Fibroblast of lung (primary cell): ENCODE data around the gene MLLT6. TPM values are rescaled to one million over a fixed set of nuclear protein-coding genes. Genes with fewer than 3 reads are reported as not detected.

Experiments
- DNase-seq, 2 donors: peaks; one replicate each; pipeline versions ENCODE4 v3.0.0 to v3.0.0-alpha.2; 2010; ENCODE audit warnings: low read depth in 2 of 2
- H2AFZ ChIP-seq: 2 replicates; pipeline ENCODE4 v1.5.1; 2012; ENCODE audit warnings: low read length, control low read depth, inconsistent platforms
- H3K27ac ChIP-seq: 2 replicates; pipeline ENCODE4 v1.5.1; 2011; ENCODE audit warnings: low read length, control low read depth; ENCODE audit not compliant: insufficient read depth
- H3K27me3 ChIP-seq: 2 replicates; pipeline ENCODE4 v1.5.1; 2011; ENCODE audit warnings: mild to moderate bottlenecking, low read length; ENCODE audit not compliant: control insufficient read depth, insufficient read depth
- H3K36me3 ChIP-seq: 2 replicates; pipeline ENCODE4 v1.5.1; 2011; ENCODE audit warnings: low read length; ENCODE audit not compliant: control insufficient read depth, insufficient read depth
- H3K4me1 ChIP-seq: 2 replicates; pipeline ENCODE4 v1.5.1; 2011; ENCODE audit warnings: low read length; ENCODE audit not compliant: control insufficient read depth, insufficient read depth; ENCODE audit errors: extremely low read depth
- H3K4me2 ChIP-seq: 2 replicates; pipeline ENCODE4 v1.5.1; 2011; ENCODE audit warnings: low read length, control low read depth; ENCODE audit not compliant: insufficient read depth; ENCODE audit errors: extremely low read depth
- H3K4me3 ChIP-seq, 4 experiments: fragments of 200-600 bp in 1 of 4; sonication (generic) in 1 of 4; replicated peaks in 1 of 4; 2 replicates each; pipeline ENCODE4 v1.5.1; 2011 to 2016; ENCODE audit warnings: low read length in 4 of 4, low read depth in 3 of 4, mild to moderate bottlenecking in 3 of 4, control low read depth in 2 of 4, inconsistent platforms in 1 of 4, mixed read lengths in 1 of 4; ENCODE audit not compliant: insufficient read depth in 1 of 4; ENCODE audit errors: control extremely low read depth in 1 of 4
- H3K79me2 ChIP-seq: 2 replicates; pipeline ENCODE4 v1.5.1; 2012; ENCODE audit warnings: mild to moderate bottlenecking, low read length, inconsistent platforms; ENCODE audit not compliant: control insufficient read depth, insufficient read depth
- H3K9ac ChIP-seq: 2 replicates; pipeline ENCODE4 v1.5.1; 2011; ENCODE audit warnings: mild to moderate bottlenecking, low read length, control low read depth; ENCODE audit not compliant: insufficient read depth
- H3K9me3 ChIP-seq: 2 replicates; pipeline ENCODE4 v1.5.1; 2012; ENCODE audit warnings: low read depth, low read length; ENCODE audit not compliant: control insufficient read depth, insufficient read depth
- H4K20me1 ChIP-seq: 2 replicates; pipeline ENCODE4 v1.5.1; 2011; ENCODE audit warnings: low read length; ENCODE audit not compliant: control insufficient read depth, insufficient read depth; ENCODE audit errors: extremely low read depth
- CTCF ChIP-seq, 2 donors: IDR thresholded peaks in 1 of 2; conservative IDR thresholded peaks in 1 of 2; 1 replicate in 1 of 2; 2 replicates in 1 of 2; pipeline ENCODE4 v1.5.1; 2011 to 2012; ENCODE audit warnings: low read length in 2 of 2, control low read depth in 1 of 2, inconsistent platforms in 1 of 2, low read depth in 1 of 2, mild to moderate bottlenecking in 1 of 2
- EZH2 ChIP-seq: IDR thresholded peaks from 2 replicates; pipeline ENCODE4 v1.5.1; 2012; ENCODE audit warnings: low read length, control low read depth, mild to moderate bottlenecking; ENCODE audit errors: missing control alignments
- polyA plus RNA-seq, 2 donors: library from polyadenylated mRNA; depleted of rRNA in 1 of 2; stranded (reverse) in 1 of 2; unstranded in 1 of 2; fragments of >200 nt; gene quantifications; 2 replicates each; pipeline ENCODE4 v1.2.1, GENCODE V29; 2011 to 2012; ENCODE audit warnings: missing spikeins in 1 of 2
- total RNA-seq: library from RNA; depleted of rRNA; stranded (reverse); fragments of >200 nt; gene quantifications from 2 replicates; pipeline ENCODE4 v1.2.1, GENCODE V29; 2014

The MLLT6 gene
- total and polyA plus RNA-seq, 2 donors (not counting 1 experiment from before 2014, with no cell fraction given): 15.4 to 17.7 TPM

GRCh38 chr17:38739305-38739704, 34.2 kb downstream of the MLLT6 start:
- H2AFZ ChIP-seq: no peak overlapping the region
- H4K20me1 ChIP-seq: no peaks in the 10 kb centered on the region
- H3K4me1 ChIP-seq: peaks cover 14% of the 10 kb centered on the region
- H3K27me3 ChIP-seq: no peaks in the 10 kb centered on the region
- H3K36me3 ChIP-seq: peaks cover 25% of the 10 kb centered on the region
- no peak overlapping the region for H3K4me3 ChIP-seq
- H3K9ac ChIP-seq: no peak overlapping the region
- TF ChIP-seq CTCF (conservative IDR thresholded peaks at IDR 0.05 in 1 of 2, IDR thresholded peaks at IDR 0.05 in 1 of 2; ENCODE audit: low read depth in 1 of 2, low read length in 2 of 2): no peak
- no peak for TF ChIP-seq EZH2
- no peak overlapping the region for H3K4me2 ChIP-seq
- H3K27ac ChIP-seq: no peak overlapping the region
- peaks cover 41% of the 10 kb centered on the region for H3K79me2 ChIP-seq
- no peaks in the 10 kb centered on the region for H3K9me3 ChIP-seq
- DNase-seq: no peak

- Histone ChIP-seq H3K36me3 (peaks cover 24% of the 10 kb centered on the region), H3K79me2 (peaks cover 47% of the 10 kb centered on the region), H3K4me2 (no peak overlapping the region), H3K4me1 (peaks cover 14% of the 10 kb centered on the region), H3K9me3 (no peaks in the 10 kb centered on the region), H2AFZ (no peak overlapping the region), H3K4me3 (no peak overlapping the region), H4K20me1 (no peaks in the 10 kb centered on the region), H3K27me3 (no peaks in the 10 kb centered on the region), H3K27ac (no peak overlapping the region), H3K9ac (no peak overlapping the region)
- DNase-seq: no peak
- no peak for TF ChIP-seq EZH2
- no peak for TF ChIP-seq CTCF (conservative IDR thresholded peaks at IDR 0.05 in 1 of 2, IDR thresholded peaks at IDR 0.05 in 1 of 2; ENCODE audit: low read depth in 1 of 2, low read length in 2 of 2)
Observed at GRCh38 chr17:38740044-38740443, 35.0 kb downstream of the MLLT6 start.

- Histone ChIP-seq H3K4me3 (no peak overlapping the region), H3K36me3 (peaks cover 19% of the 10 kb centered on the region), H2AFZ (no peak overlapping the region), H3K4me2 (no peak overlapping the region), H3K79me2 (peaks cover 51% of the 10 kb centered on the region), H3K27ac (no peak overlapping the region), H3K4me1 (peaks cover 15% of the 10 kb centered on the region), H3K9me3 (no peaks in the 10 kb centered on the region), H4K20me1 (no peaks in the 10 kb centered on the region), H3K9ac (peak overlapping the region; percentile 5), H3K27me3 (no peaks in the 10 kb centered on the region)
- DNase-seq: no peak
- TF ChIP-seq CTCF (conservative IDR thresholded peaks at IDR 0.05 in 1 of 2, IDR thresholded peaks at IDR 0.05 in 1 of 2; ENCODE audit: low read depth in 1 of 2, low read length in 2 of 2) (no peak), EZH2 (no peak)
Observed at GRCh38 chr17:38740806-38741205, 35.7 kb downstream of the MLLT6 start.
